Measurements from ENCODE around the gene POLG2. TPM values are rescaled to one million over a fixed set of nuclear protein-coding genes. Genes with fewer than 3 reads are reported as not detected.

POLG2 gene
- total and polyA plus RNA-seq, 9 of the 15 experiments (the other 6 are each of a cell fraction or from before 2014, with no cell fraction given) = 13.4 to 44.8 (median 37.0) TPM

GRCh38 chr17:64503341-64503740 lies 6.5 kb upstream of the POLG2 start:
- no peak for FAIRE-seq
- in situ Hi-C loops (cut with MboI) (no loop called here), intact Hi-C loops (cut with micrococcal nuclease) (loop anchor here (10.0 kb wide), 1 partner anchor 231 kb away; no protein-coding TSS in a partner anchor)
- Histone ChIP-seq H3K27me3 (ENCODE audit: control insufficient read depth in 2 of 2, insufficient read depth in 2 of 2, low read length in 2 of 2) (no peaks in the 10 kb centered on the region), H3K27ac (ENCODE audit: extremely low read depth, low read depth, low read length) (no peak overlapping the region), H3K4me1 (replicated peaks in 1 of 2; ENCODE audit: control insufficient read depth in 2 of 2, insufficient read depth in 2 of 2, low read length in 2 of 2) (peaks cover 6 to 13% of the 10 kb centered on the region in 2 experiments; a peak in 3 of 5 replicates), H3K4me3 (no peak overlapping the region), H4K20me1 (replicated peaks; ENCODE audit: control insufficient read depth, insufficient read depth, low read length) (peaks cover 30% of the 10 kb centered on the region), H3K36me3 (ENCODE audit: control insufficient read depth, insufficient read depth, low read length) (peaks cover 77% of the 10 kb centered on the region), H3K9me3 (replicated peaks; ENCODE audit: control insufficient read depth, insufficient read depth, low read depth, low read length) (no peaks in the 10 kb centered on the region), H3K9ac (ENCODE audit: insufficient read depth in 1 of 2, low read depth in 2 of 2, low read length in 2 of 2) (no peak overlapping the region), H2AFZ (ENCODE audit: low read depth, low read length) (no peak overlapping the region), H3K79me2 (ENCODE audit: control insufficient read depth, insufficient read depth, low read length) (peaks cover 80% of the 10 kb centered on the region), H3K9me1 (ENCODE audit: control insufficient read depth, insufficient read depth, low read length) (no peaks in the 10 kb centered on the region), H3K4me2 (ENCODE audit: insufficient read depth, low read length) (no peak overlapping the region)
- DNase-seq (ENCODE audit: extremely low read depth in 1 of 4, low spot score in 3 of 4) = no peak
- ChIA-PET CTCF (ENCODE audit: low intra/inter-chr PET ratio) (no interaction called here), POLR2A (interaction anchor here (1.0 to 5.2 kb wide), 9 partner anchors 7 to 206 kb away, joined by 3 to 114 read pairs (median 4); partner anchors contain the start of gene POLG2)
- 97% methylated on average over 5 of the region's 5 CpGs for WGBS (ENCODE audit: insufficient coverage, low coverage, missing lambda C conversion rate)
- ATAC-seq = no peak
- no TSS peak for BruUV-seq (replicated peaks)
- TF ChIP-seq HNRNPUL1 (IDR thresholded peaks at IDR 0.05; ENCODE audit: low read length) (0 out of 2 replicates have a peak, but pooled peaks have one; percentile 54), REST (IDR thresholded peaks at IDR 0.05; ENCODE audit: borderline replicate concordance) (no peak), REST (CRISPR knock-in tag; IDR thresholded peaks at IDR 0.05; ENCODE audit: low read depth) (no peak)
